Activated naive CD8-positive, alpha-beta T cell treated with anti-CD3 and anti-CD28 coated beads, Interleukin-2, amount 10 ng/mL, durations not matched to agents 7 days and 5 days (primary cell): ENCODE results near the gene SYT7. TPM values are rescaled to one million over a fixed set of nuclear protein-coding genes. Genes with fewer than 3 reads are reported as not detected.

ENCODE experiments used
- ATAC-seq: fragments of 150-1000 bp; cut with Tn5 transposase; one replicate; pipeline ENCODE4 v1.10.0; 2021; ENCODE audit warnings: low read depth, moderate library complexity
- POLR2A ChIA-PET: fragments of 350-600 bp; sonication (Branson Sonifier 250); formaldehyde crosslinking; loops from one replicate; lab custom pipeline; 2021; ENCODE audit warnings: antibody characterized with exemption; lab: Charles Lee
- DNase-seq: peaks from one replicate; pipeline ENCODE4 v3.0.0; 2021
- H3K27ac Mint-ChIP-seq: one replicate; pipeline ENCODE4 v1.8.0; 2022; ENCODE audit warnings: mild to moderate bottlenecking, mixed read lengths
- H3K27me3 Mint-ChIP-seq: one replicate; pipeline ENCODE4 v1.8.0; 2022; ENCODE audit warnings: mild to moderate bottlenecking, moderate library complexity, mixed read lengths
- H3K36me3 Mint-ChIP-seq: one replicate; pipeline ENCODE4 v1.8.0; 2021; ENCODE audit warnings: mild to moderate bottlenecking, mixed read lengths
- H3K4me1 Mint-ChIP-seq: one replicate; pipeline ENCODE4 v1.8.0; 2021; ENCODE audit warnings: mixed read lengths
- H3K4me3 Mint-ChIP-seq: one replicate; pipeline ENCODE4 v1.8.0; 2022; ENCODE audit warnings: mild to moderate bottlenecking, moderate library complexity, mixed read lengths
- H3K9me3 Mint-ChIP-seq: one replicate; pipeline ENCODE4 v1.8.0; 2021; ENCODE audit warnings: mixed read lengths
- total RNA-seq, 2 experiments: library from RNA; stranded (reverse); gene quantifications; one replicate each; pipeline ENCODE4 v1.2.3, GENCODE V29; 2021

The SYT7 gene
- total RNA-seq, 2 experiments from 2014 or later, result not detected

DNA sequence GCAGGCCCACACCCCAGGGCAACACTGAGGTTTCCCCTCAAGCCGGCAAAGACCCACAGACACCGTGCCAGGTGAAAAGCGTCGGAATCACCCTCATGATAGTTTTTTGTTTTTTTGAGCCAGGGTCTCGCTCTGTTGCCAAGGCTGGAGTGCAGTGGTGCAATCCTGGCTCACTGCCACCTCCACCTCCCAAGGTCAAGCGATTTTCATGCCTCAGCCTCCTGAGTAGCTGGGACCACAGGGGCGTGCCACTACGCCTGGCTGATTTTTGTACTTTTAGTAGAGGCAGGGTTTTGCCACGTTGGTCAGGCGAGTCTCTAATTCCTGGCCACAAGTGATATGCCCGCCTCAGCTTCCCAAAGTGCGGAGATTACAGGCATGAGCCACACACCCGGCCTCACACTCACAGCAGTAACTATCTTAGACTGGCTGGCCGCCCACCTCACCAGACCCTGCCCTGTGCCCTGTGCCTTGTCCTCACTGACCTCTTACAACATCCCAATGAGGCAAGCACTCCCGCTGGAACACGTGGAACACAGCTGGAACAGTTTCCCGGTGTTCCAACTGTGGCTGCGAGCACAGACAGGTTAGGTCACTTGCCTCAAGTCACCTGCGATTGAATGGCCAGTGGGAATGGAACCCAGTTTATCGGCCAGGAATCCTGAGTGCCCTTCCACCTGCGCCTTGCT, 51.2 kb downstream of the SYT7 start:
- no peak overlapping the region for H3K27ac Mint-ChIP-seq
- ATAC-seq, result no peak
- H3K4me1 Mint-ChIP-seq, result no peaks in the 10 kb centered on the region
- H3K36me3 Mint-ChIP-seq, result no peaks in the 10 kb centered on the region
- H3K27me3 Mint-ChIP-seq, result peaks cover 9% of the 10 kb centered on the region
- H3K4me3 Mint-ChIP-seq, result no peak overlapping the region
- no peak for DNase-seq
- POLR2A ChIA-PET, result no interaction called here
- no peaks in the 10 kb centered on the region for H3K9me3 Mint-ChIP-seq

- Mint-ChIP-seq H3K36me3 (no peaks in the 10 kb centered on the region), H3K9me3 (no peaks in the 10 kb centered on the region), H3K27me3 (peaks cover 6% of the 10 kb centered on the region), H3K4me1 (no peaks in the 10 kb centered on the region), H3K4me3 (no peak overlapping the region), H3K27ac (no peak overlapping the region)
- ATAC-seq (no peak), DNase-seq (no peak)
- POLR2A ChIA-PET, result no interaction called here
Observed at GRCh38 chr11:61528114-61528513, 52.8 kb downstream of the SYT7 start.

- no peaks in the 10 kb centered on the region for H3K4me1 Mint-ChIP-seq
- ATAC-seq (no peak), DNase-seq (no peak)
- POLR2A ChIA-PET, result no interaction called here
- no peaks in the 10 kb centered on the region for H3K9me3 Mint-ChIP-seq
- H3K4me3 Mint-ChIP-seq, result no peak overlapping the region
- no peak overlapping the region for H3K27ac Mint-ChIP-seq
- H3K27me3 Mint-ChIP-seq, result peaks cover 6% of the 10 kb centered on the region
- H3K36me3 Mint-ChIP-seq, result no peaks in the 10 kb centered on the region
Observed at GRCh38 chr11:61526956-61527731, 53.7 kb downstream of the SYT7 start.

- DNase-seq (no peak), ATAC-seq (no peak)
- POLR2A ChIA-PET, result no interaction called here
- Mint-ChIP-seq H3K27ac (no peak overlapping the region), H3K4me1 (no peaks in the 10 kb centered on the region), H3K27me3 (peaks cover 6% of the 10 kb centered on the region), H3K9me3 (no peaks in the 10 kb centered on the region), H3K4me3 (no peak overlapping the region), H3K36me3 (no peaks in the 10 kb centered on the region)
Observed at GRCh38 chr11:61526229-61526628, 54.6 kb downstream of the SYT7 start.

- no peak overlapping the region for H3K27ac Mint-ChIP-seq
- H3K27me3 Mint-ChIP-seq, result peaks cover 2% of the 10 kb centered on the region
- no peaks in the 10 kb centered on the region for H3K36me3 Mint-ChIP-seq
- no peaks in the 10 kb centered on the region for H3K4me1 Mint-ChIP-seq
- POLR2A ChIA-PET, result no interaction called here
- ATAC-seq, result no peak
- no peak for DNase-seq
- H3K9me3 Mint-ChIP-seq, result no peaks in the 10 kb centered on the region
- H3K4me3 Mint-ChIP-seq, result no peak overlapping the region
Observed at GRCh38 chr11:61524963-61525587, 55.8 kb downstream of the SYT7 start.

GRCh38 chr11:61524446-61524845, 56.4 kb downstream of the SYT7 start:
- Mint-ChIP-seq H3K27ac (no peak overlapping the region), H3K27me3 (peaks cover 2% of the 10 kb centered on the region), H3K4me1 (no peaks in the 10 kb centered on the region), H3K4me3 (no peak overlapping the region), H3K9me3 (no peaks in the 10 kb centered on the region), H3K36me3 (no peaks in the 10 kb centered on the region)
- ATAC-seq (no peak), DNase-seq (no peak)
- POLR2A ChIA-PET, result no interaction called here

- Mint-ChIP-seq H3K4me1 (no peaks in the 10 kb centered on the region), H3K27me3 (peaks cover 2% of the 10 kb centered on the region), H3K9me3 (no peaks in the 10 kb centered on the region), H3K4me3 (no peak overlapping the region), H3K27ac (no peak overlapping the region), H3K36me3 (no peaks in the 10 kb centered on the region)
- no peak for DNase-seq
- no peak for ATAC-seq
- POLR2A ChIA-PET, result no interaction called here
Observed at GRCh38 chr11:61522881-61523280, 58.0 kb downstream of the SYT7 start.

DNA sequence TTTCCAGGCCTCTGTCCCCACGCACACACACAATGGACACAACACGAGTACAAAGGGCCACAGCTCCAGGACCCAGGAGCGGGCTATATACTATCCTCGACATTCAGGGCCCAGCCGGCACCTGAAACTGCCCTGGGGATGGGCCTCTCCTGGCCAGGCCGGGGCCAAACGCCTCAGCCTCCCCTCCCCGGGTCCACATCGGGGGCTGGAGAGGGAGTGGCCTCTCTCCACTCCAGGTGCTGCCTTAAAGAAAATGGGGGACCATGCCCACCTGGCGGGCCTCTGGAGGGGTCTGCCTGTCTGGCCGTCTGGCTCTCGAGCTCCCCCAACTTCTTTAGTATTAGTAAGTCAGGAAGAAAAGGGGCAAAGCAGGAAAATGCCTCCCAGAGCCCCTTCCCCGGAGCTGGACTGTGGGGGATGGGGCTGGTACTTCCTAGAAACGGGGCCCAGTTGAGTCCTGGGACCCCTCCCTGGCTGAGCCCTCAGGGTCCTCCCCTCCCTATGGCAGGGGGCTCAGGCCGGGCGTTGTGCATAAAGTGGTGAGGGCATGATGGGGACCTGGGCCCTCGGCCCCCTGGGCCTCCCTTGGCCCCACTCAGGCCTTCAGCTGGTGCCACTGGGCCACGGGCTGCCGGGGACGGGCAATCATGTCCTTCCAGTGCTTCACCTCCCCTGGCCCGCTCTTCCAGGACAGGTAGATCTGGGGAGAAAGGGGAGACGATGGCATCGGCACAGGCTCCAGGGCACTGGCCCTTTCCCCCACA, 62.7 kb downstream of the SYT7 start:
- ATAC-seq (no peak), DNase-seq (no peak)
- POLR2A ChIA-PET, result no interaction called here
- Mint-ChIP-seq H3K27ac (no peak overlapping the region), H3K36me3 (no peaks in the 10 kb centered on the region), H3K27me3 (peaks cover 14% of the 10 kb centered on the region), H3K4me1 (peaks cover 4% of the 10 kb centered on the region), H3K4me3 (no peak overlapping the region), H3K9me3 (no peaks in the 10 kb centered on the region)

DNA sequence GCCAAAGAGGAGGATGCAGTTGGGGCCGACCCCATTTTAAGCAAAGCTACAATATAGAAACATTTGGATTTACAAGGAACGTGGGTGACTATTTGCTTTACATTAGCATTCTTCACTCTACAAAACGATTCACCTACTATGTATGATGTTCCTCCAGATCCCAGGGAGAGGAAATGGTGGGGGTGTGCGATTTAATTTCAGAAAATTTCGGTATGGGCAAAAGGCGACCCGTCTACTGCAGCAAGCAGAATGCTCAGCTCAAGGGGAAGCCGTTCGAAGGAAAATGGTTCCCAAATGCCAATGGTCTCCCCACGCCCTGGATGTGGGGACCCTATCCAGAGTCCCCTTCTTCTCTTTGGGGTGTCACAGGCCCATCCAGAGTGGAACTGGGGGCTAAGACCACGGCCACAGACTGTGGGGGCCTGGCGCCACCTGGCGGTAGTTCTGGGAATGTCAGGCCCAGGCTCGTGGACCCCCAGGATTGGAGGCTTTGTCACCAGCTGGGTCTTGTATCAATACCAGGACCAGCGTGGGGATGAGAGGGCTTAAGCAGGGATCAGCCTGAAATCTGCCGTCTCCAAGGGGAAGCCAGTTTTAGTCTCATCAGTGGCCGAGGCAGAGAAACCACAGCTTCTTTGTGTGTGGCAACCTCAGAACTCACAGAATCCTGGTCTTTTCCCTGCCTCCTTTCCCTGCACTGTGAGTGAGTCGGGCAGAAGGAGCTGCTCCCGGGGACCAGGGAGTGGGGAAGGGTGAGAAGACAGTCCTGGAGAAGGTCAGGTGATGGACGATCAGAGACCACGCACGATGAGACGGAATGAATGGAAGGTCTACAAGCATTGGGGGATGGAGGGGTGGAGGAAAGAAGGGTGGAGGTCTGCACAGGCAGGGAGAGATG, 64.0 kb downstream of the SYT7 start:
- Mint-ChIP-seq H3K27me3 (peaks cover 17% of the 10 kb centered on the region), H3K36me3 (no peaks in the 10 kb centered on the region), H3K4me3 (peak overlapping the region; percentile 11), H3K4me1 (peaks cover 4% of the 10 kb centered on the region), H3K9me3 (no peaks in the 10 kb centered on the region), H3K27ac (no peak overlapping the region)
- DNase-seq, result peak; percentile 78
- peak; percentile 62 for ATAC-seq
- POLR2A ChIA-PET, result interaction anchor here (0.5 to 1.0 kb wide), 6 partner anchors 38 to 87 kb away, joined by 3 to 7 read pairs (median 3); partner anchors contain the start of genes CPSF7 and SDHAF2

DNA sequence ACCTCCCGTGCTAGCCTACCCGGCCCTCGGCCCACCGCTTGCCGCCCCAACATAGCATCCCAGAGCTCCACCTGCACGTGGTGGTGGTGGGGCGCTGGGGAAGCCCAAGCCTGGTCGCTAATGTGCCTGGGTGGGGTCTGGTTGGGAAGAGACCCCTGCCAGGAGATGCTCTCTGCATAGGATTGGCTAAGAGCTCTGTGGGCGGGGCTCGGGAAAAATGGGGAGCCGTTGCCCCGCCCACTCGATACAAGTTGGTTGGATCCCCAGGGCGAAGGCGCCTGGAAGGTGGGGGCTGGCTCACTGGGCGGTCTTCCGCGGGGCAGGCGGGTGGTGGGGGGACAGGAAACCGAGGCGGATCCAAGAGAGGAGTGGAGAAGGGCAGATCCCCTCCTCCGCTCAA, 64.7 kb downstream of the SYT7 start:
- peaks cover 23% of the 10 kb centered on the region for H3K27me3 Mint-ChIP-seq
- no peaks in the 10 kb centered on the region for H3K9me3 Mint-ChIP-seq
- no peak overlapping the region for H3K27ac Mint-ChIP-seq
- no peak for ATAC-seq
- H3K36me3 Mint-ChIP-seq, result no peaks in the 10 kb centered on the region
- peaks cover 4% of the 10 kb centered on the region for H3K4me1 Mint-ChIP-seq
- DNase-seq, result no peak
- H3K4me3 Mint-ChIP-seq, result no peak overlapping the region
- POLR2A ChIA-PET, result interaction anchor here (0.8 to 0.9 kb wide), 2 partner anchors 38 to 71 kb away, joined by 3 read pairs; no protein-coding TSS in a partner anchor

DNA sequence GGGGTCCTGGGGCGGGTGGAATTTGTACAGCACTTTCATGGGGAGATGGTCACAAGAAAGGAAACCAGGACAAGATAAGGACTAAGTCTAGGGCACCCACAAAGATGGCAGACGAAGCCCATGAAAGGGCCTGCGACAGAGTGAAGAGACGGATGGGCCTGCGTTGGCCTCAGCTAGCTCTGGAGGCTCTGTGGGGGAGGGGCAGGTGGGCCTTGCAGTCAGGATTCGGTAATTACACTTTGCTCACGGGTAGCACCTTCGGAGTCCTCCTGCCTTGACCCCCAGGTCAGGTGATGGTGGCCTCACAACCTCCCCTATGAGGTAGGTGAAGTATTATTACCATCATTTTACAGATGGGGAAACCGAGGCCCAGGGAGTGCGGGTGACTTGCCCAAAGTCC, 65.2 kb downstream of the SYT7 start:
- no peak for ATAC-seq
- no peaks in the 10 kb centered on the region for H3K36me3 Mint-ChIP-seq
- H3K9me3 Mint-ChIP-seq, result no peaks in the 10 kb centered on the region
- H3K27me3 Mint-ChIP-seq, result peaks cover 28% of the 10 kb centered on the region
- no peak overlapping the region for H3K27ac Mint-ChIP-seq
- no peak overlapping the region for H3K4me3 Mint-ChIP-seq
- POLR2A ChIA-PET, result no interaction called here
- H3K4me1 Mint-ChIP-seq, result peaks cover 4% of the 10 kb centered on the region
- DNase-seq, result no peak

DNA sequence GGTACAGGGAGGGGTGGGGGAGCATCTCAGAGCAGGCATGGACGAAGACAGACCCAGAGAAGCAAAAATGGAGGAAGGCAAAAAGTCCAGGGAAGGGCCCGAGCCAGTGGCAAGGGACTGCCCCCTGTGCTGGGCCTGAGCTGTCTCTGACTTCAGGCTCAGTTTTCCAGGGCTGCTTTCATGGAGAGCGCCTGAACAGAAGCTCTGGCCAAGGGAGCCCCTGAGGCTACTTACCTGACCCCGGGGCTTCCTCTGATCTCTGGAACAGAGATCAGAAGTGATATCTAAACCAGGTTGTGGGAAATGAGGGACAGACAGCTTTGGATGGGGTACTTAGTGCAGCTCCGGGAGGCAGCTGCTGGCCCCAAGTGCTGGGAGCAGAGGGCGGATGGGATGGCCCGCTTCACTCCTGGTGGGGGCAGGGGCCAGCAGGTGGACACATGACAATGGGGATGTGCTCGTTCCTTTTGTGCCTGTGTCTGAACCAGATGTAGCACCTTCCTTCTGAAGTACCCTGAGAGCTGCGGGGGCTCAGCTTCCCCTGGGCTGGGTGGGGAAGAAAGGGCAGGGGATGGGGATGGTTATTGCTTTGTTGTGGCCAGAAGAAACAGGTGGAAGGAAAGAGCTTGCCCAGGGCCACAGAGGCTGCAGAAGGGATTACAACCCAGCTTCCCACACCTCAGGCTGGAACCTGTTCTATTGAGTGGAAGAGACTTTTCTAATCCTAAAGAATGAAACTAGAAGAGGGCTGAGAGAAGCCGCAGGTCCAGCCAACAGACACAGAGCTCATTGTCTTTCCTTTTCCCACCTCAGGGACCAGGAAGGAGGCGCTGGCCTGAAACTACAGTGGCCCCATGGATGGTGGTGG, 66.6 kb downstream of the SYT7 start:
- Mint-ChIP-seq H3K4me1 (peaks cover 4% of the 10 kb centered on the region), H3K36me3 (no peaks in the 10 kb centered on the region), H3K27ac (no peak overlapping the region), H3K27me3 (peaks cover 35% of the 10 kb centered on the region), H3K9me3 (no peaks in the 10 kb centered on the region), H3K4me3 (no peak overlapping the region)
- no peak for ATAC-seq
- POLR2A ChIA-PET, result no interaction called here
- no peak for DNase-seq
